A549 (cell line): ENCODE results near the gene VIPR1.

Experiments
- BHLHE40 ChIP-seq: IDR thresholded peaks from 2 replicates; pipeline ENCODE4 v1.6.1; 2012; ENCODE audit warnings: low read depth, low read length, inconsistent platforms
- CTCF ChIP-seq: fragments of >200 bp; sonication (Bioruptor Twin); formaldehyde crosslinking; IDR thresholded peaks from 3 replicates; pipeline ENCODE4 v1.5.1; 2016
- JUN ChIP-seq, 2 experiments: fragments of >200 bp; sonication (Bioruptor Twin); formaldehyde crosslinking; IDR thresholded peaks; 2 replicates in 1 of 2; 3 replicates in 1 of 2; pipeline ENCODE4 v1.6.1; 2016 to 2017
- KDM5A ChIP-seq: fragments of 200-600 bp; sonication (generic); IDR thresholded peaks from 2 replicates; pipeline ENCODE4 v1.6.1; 2016; ENCODE audit warnings: antibody characterized with exemption, mild to moderate bottlenecking
- NR3C1 ChIP-seq: fragments of >200 bp; sonication (Bioruptor Twin); formaldehyde crosslinking; IDR thresholded peaks from 3 replicates; pipeline ENCODE4 v1.6.1; 2017
- POLR2A ChIP-seq: IDR thresholded peaks from 2 replicates; pipeline ENCODE4 v1.6.1; 2012; ENCODE audit warnings: mild to moderate bottlenecking, low read length
- RAD21 ChIP-seq, 2 experiments: fragments of >200 bp in 1 of 2; sonication (Bioruptor Twin) in 1 of 2; formaldehyde crosslinking in 1 of 2; IDR thresholded peaks in 1 of 2; conservative IDR thresholded peaks in 1 of 2; 2 replicates in 1 of 2; 3 replicates in 1 of 2; pipeline ENCODE4 v1.6.1; 2012 to 2018; ENCODE audit warnings: inconsistent platforms in 1 of 2
- SMC3 ChIP-seq: fragments of >200 bp; sonication (Bioruptor Twin); formaldehyde crosslinking; IDR thresholded peaks from 3 replicates; pipeline ENCODE4 v1.6.1; 2018; ENCODE audit warnings: inconsistent platforms

- no peak for TF ChIP-seq POLR2A
- no peak for TF ChIP-seq KDM5A
- TF ChIP-seq RAD21 (conservative IDR thresholded peaks at IDR 0.05 in 1 of 2, IDR thresholded peaks at IDR 0.05 in 1 of 2): no peak
- TF ChIP-seq SMC3: no peak
- no peak for TF ChIP-seq JUN (IDR thresholded peaks at IDR 0.05)
- TF ChIP-seq BHLHE40: no peak
- no peak for TF ChIP-seq CTCF
- TF ChIP-seq NR3C1: no peak
Observed at GRCh38 chr3:42461762-42462161, 40.7 kb upstream of the VIPR1 start.
